HepG2 (cell line): ENCODE measurements around the gene UBE2D3. TPM values are rescaled to one million over a fixed set of nuclear protein-coding genes. Genes with fewer than 3 reads are reported as not detected.
A peak's percentile ranks its signal among the peaks of the same experiment; 100 is the strongest.

Experiments used
- ATAC-seq: fragments of 200-7000 bp; cut with Tn5 transposase; 3 replicates; pipeline ENCODE4 v1.9.1; 2020; ENCODE audit warnings: mild to moderate bottlenecking, moderate library complexity
- BruUV-seq: library from RNA; stranded (reverse); fragments of 400-500 nt; replicated peaks from 2 replicates; lab custom pipeline; 2021; lab: Mats Ljungman, UMichigan
- CTCF ChIA-PET: fragments of 300-600 bp; formaldehyde crosslinking; extraction: SDS; loops from one replicate; lab custom pipeline; 2021; ENCODE audit warnings: low total read pairs, inconsistent platforms, low intra/inter-chr PET ratio; lab: Yijun Ruan, JAX
- POLR2A ChIA-PET: fragments of 350-600 bp; sonication (Branson Sonifier 250); formaldehyde crosslinking; loops from one replicate; lab custom pipeline; 2020; ENCODE audit warnings: antibody characterized with exemption, inconsistent platforms; lab: Yijun Ruan, JAX
- DNase-seq: peaks from one replicate; pipeline ENCODE4 v3.0.0-alpha.2; 2015; ENCODE audit warnings: low spot score
- FAIRE-seq: peaks from 3 replicates; lab custom pipeline; 2011; peaks lifted over from hg19 to GRCh38; lab: Jason Lieb, UNC
- H2AFZ ChIP-seq: one replicate; pipeline ENCODE4 v1.6.1; 2011; ENCODE audit warnings: low read length, inconsistent platforms
- H3K27ac ChIP-seq: fragments of 300-600 bp; 3 replicates; pipeline ENCODE4 v1.8.0; 2011; ENCODE audit warnings: mixed run types, mild to moderate bottlenecking, mixed read lengths, low read length, inconsistent platforms; ENCODE audit not compliant: insufficient read depth; ENCODE audit errors: extremely low read length
- H3K27me3 ChIP-seq, 2 experiments: fragments of 200-600 bp in 1 of 2; 2 replicates in 1 of 2; 3 replicates in 1 of 2; pipeline versions ENCODE4 v1.6.0 to v1.8.0; 2011; ENCODE audit warnings: low read length in 2 of 2, mild to moderate bottlenecking in 2 of 2, moderate library complexity in 2 of 2, inconsistent platforms in 1 of 2; ENCODE audit not compliant: insufficient read depth in 2 of 2, control insufficient read depth in 1 of 2
- H3K36me3 ChIP-seq, 2 experiments: fragments of 200-600 bp in 1 of 2; replicated peaks in 1 of 2; 2 replicates in 1 of 2; 3 replicates in 1 of 2; pipeline versions ENCODE4 v1.5.1 to v1.8.0; 2011; ENCODE audit warnings: low read length in 2 of 2, inconsistent platforms in 1 of 2; ENCODE audit not compliant: insufficient read depth in 2 of 2, control insufficient read depth in 1 of 2
- H3K4me1 ChIP-seq: 2 replicates; pipeline ENCODE4 v1.5.1; 2012; ENCODE audit warnings: low read length, inconsistent platforms; ENCODE audit not compliant: insufficient read depth
- H3K4me2 ChIP-seq: 2 replicates; pipeline ENCODE4 v1.6.0; 2011; ENCODE audit warnings: low read depth, low read length, inconsistent platforms
- H3K4me3 ChIP-seq, 3 experiments: fragments of 200-600 bp in 1 of 3; sonication (generic), shearing (Covaris generic) in 1 of 3; replicated peaks in 1 of 3; 2 replicates each; pipeline ENCODE4 v1.5.1; 2011 to 2016; ENCODE audit warnings: low read length in 3 of 3, inconsistent platforms in 2 of 3, low read depth in 2 of 3, mild to moderate bottlenecking in 2 of 3, control low read depth in 1 of 3, mixed read lengths in 1 of 3; ENCODE audit not compliant: insufficient read depth in 1 of 3
- H3K79me2 ChIP-seq: one replicate; pipeline ENCODE4 v1.6.1; 2011; ENCODE audit warnings: low read length, inconsistent platforms; ENCODE audit not compliant: insufficient read depth
- H3K9ac ChIP-seq: 2 replicates; pipeline ENCODE4 v1.6.0; 2011; ENCODE audit warnings: mild to moderate bottlenecking, low read depth, low read length, inconsistent platforms; ENCODE audit not compliant: insufficient read depth
- H3K9me3 ChIP-seq: 2 replicates; pipeline ENCODE4 v1.5.1; 2012; ENCODE audit warnings: mild to moderate bottlenecking, low read length
- H4K20me1 ChIP-seq: 2 replicates; pipeline ENCODE4 v1.6.0; 2011; ENCODE audit warnings: inconsistent platforms, mild to moderate bottlenecking, low read length, moderate library complexity; ENCODE audit not compliant: insufficient read depth
- EZH2 ChIP-seq: conservative IDR thresholded peaks from 2 replicates; pipeline ENCODE4 v1.6.1; 2012; ENCODE audit warnings: mild to moderate bottlenecking, low read depth, low read length, moderate library complexity
- MBD4 ChIP-seq: IDR thresholded peaks from 2 replicates; pipeline ENCODE4 v1.6.1; 2012; ENCODE audit warnings: low read length, inconsistent platforms, borderline replicate concordance
- MYNN ChIP-seq: sonication (generic); formaldehyde crosslinking; IDR thresholded peaks from 2 replicates; pipeline ENCODE4 v1.4.0; 2020; ENCODE audit warnings: mild to moderate bottlenecking, low read depth, missing genetic modification reagents
- RARA ChIP-seq: IDR thresholded peaks from 2 replicates; pipeline ENCODE4 v1.6.1; 2016; ENCODE audit warnings: missing genetic modification reagents, missing compliant biosample characterization
- SPEN ChIP-seq: sonication (generic); formaldehyde crosslinking; IDR thresholded peaks from 2 replicates; pipeline ENCODE4 v1.5.1; 2020; ENCODE audit warnings: low read depth, mild to moderate bottlenecking, missing genetic modification reagents
- SRSF9 ChIP-seq: fragments of 200-400 bp; formaldehyde crosslinking; IDR thresholded peaks from 2 replicates; pipeline ENCODE4 v1.6.1; 2018; ENCODE audit warnings: borderline replicate concordance, mild to moderate bottlenecking, low read depth, low read length; ENCODE audit not compliant: insufficient read depth, poor library complexity, severe bottlenecking
- ZNF160 ChIP-seq: sonication (generic); formaldehyde crosslinking; IDR thresholded peaks from 2 replicates; pipeline ENCODE4 v1.8.0; 2022; ENCODE audit warnings: mild to moderate bottlenecking, inconsistent platforms, missing genetic modification reagents
- ZNF326 ChIP-seq: sonication (generic); formaldehyde crosslinking; IDR thresholded peaks from 2 replicates; pipeline ENCODE4 v1.4.0; 2020; ENCODE audit warnings: missing genetic modification reagents, borderline replicate concordance
- ZNF335 ChIP-seq: sonication (generic); formaldehyde crosslinking; IDR thresholded peaks from 2 replicates; pipeline ENCODE4 v1.4.0; 2020; ENCODE audit warnings: missing genetic modification reagents
- ZNF337 ChIP-seq: sonication (generic); formaldehyde crosslinking; IDR thresholded peaks from 2 replicates; pipeline ENCODE4 v1.5.1; 2020; ENCODE audit warnings: missing genetic modification reagents, low read depth, mild to moderate bottlenecking, borderline replicate concordance
- WGBS: methylation state at CpG from one replicate; pipeline ENCODE4 v1.1.6; 2017; ENCODE audit warnings: low lambda C conversion rate; 5-methylcytosine and 5-hydroxymethylcytosine counted together
- in situ Hi-C: cut with HindIII; loops from 2 replicates; pipeline ENCODE4 v1.10.0; 2017; ENCODE audit warnings: low pct_unique_long_range_greater_than_20kb; ENCODE audit not compliant: extremely low pct_ligation_motif_present
- intact Hi-C: fragments of 100-400 bp; cut with micrococcal nuclease; formaldehyde crosslinking; loops from one replicate; pipeline ENCODE4 v1.10.0; 2022; ENCODE audit not compliant: unreplicated experiment
- polyA plus RNA-seq, 8 experiments: library from polyadenylated mRNA; depleted of rRNA in 3 of 8; stranded (reverse) in 7 of 8; unstranded in 1 of 8; fragments of >200 nt; fragmentation: Illumina TruSeq in 4 of 8; extraction: Trizol in 4 of 8; gene quantifications; 2 replicates each; pipeline versions ENCODE4 v1.2.1 to v1.2.3, GENCODE V29; 2011 to 2016; ENCODE audit warnings: low read depth in 4 of 8, missing spikeins in 1 of 8, mixed read lengths in 1 of 8; ENCODE audit not compliant: insufficient read depth in 1 of 8
- total RNA-seq, 5 experiments: library from RNA; depleted of rRNA; stranded (reverse); fragments of >200 nt; fragmentation: Illumina TruSeq; extraction: Trizol; gene quantifications; 2 replicates each; pipeline ENCODE4 v1.2.3, GENCODE V29; 2016; ENCODE audit warnings: low read depth in 1 of 5
- TF ChIP-seq, protein P1 (sequence below): IDR thresholded peaks from 2 replicates; pipeline ENCODE4 v1.6.1; 2016; ENCODE audit warnings: mild to moderate bottlenecking, missing biosample characterization, missing genetic modification reagents
- TF ChIP-seq, protein P2 (sequence below): sonication (generic); formaldehyde crosslinking; IDR thresholded peaks from 2 replicates; pipeline ENCODE4 v1.9.0; 2021; ENCODE audit warnings: mild to moderate bottlenecking, missing genetic modification reagents
- TF ChIP-seq, protein P3 (sequence below): sonication (generic); formaldehyde crosslinking; IDR thresholded peaks from 2 replicates; pipeline ENCODE4 v1.4.0; 2020; ENCODE audit warnings: mild to moderate bottlenecking, missing genetic modification reagents

UBE2D3 gene
- total and polyA plus RNA-seq, 2 of the 13 experiments (the other 11 are each of a cell fraction or from before 2014, with no cell fraction given), result 224 to 293 TPM

DNA sequence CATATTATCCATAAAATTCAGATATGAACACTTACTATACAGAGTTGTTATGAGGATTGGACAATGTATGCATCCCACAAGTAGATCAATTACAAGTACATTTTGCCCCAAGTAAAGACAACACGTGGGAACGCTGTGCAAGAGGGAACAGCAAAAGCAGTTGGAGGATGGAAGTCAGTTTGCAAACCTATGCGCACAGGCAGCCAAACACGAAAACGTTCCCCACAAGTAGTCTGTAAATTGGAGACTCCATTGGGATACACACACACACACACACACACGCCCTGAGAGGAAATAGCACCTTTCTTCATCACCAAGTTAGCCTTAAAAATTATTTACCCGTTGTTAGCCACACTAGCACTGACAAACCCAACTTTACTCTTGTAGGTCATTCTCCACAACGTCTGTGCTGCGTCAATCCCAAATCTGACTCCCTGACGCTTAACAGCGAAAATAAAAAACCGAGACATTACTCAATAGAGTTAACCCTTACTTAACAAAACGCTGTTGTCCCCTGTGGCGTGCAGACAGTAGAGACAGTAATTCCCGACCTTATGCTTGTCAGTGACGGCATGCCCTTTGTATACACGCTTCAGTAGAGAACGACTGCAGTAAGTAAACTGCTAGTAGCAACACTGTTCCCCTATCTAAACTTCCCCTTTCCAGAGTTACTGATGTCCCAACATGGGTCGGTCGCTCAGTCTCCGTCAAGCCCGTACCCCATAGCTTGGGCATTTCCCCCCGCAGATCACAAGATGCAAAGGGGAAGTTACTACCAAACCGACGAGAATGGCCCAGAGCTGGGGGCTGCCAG, 67.3 kb downstream of the UBE2D3 start:
- intact Hi-C loops, result loop anchor here (5.0 kb wide), 2 partner anchors 43 to 67 kb away; partner anchors contain the start of gene UBE2D3
- ChIA-PET POLR2A (interaction anchor here (1.1 to 2.0 kb wide), 6 partner anchors 19 to 139 kb away, joined by 4 to 19 read pairs (median 5); partner anchors contain the start of gene UBE2D3), CTCF (no interaction called here)
- Histone ChIP-seq H3K4me3 (peak overlapping the region; percentile 84 to 95 (median 90)), H2AFZ (peak overlapping the region; percentile 66), H3K4me1 (peaks cover 46% of the 10 kb centered on the region), H3K9ac (peak overlapping the region; percentile 70), H3K4me2 (peak overlapping the region; percentile 99), H3K27me3 (no peaks in the 10 kb centered on the region; a peak in 1 of 5 replicates), H3K79me2 (peaks cover 40% of the 10 kb centered on the region), H3K36me3 (no peaks in the 10 kb centered on the region), H3K27ac (peak overlapping the region; percentile 69), H3K9me3 (no peaks in the 10 kb centered on the region), H4K20me1 (no peaks in the 10 kb centered on the region)
- TSS peak; percentile 59 for BruUV-seq
- WGBS, result under 1% methylated on average over 22 of the region's 25 CpGs
- ATAC-seq (peak; percentile 42), FAIRE-seq (peak; percentile 49), DNase-seq (peak; percentile 32)
- in situ Hi-C loops, result no loop called here
- TF ChIP-seq, protein P1, sequence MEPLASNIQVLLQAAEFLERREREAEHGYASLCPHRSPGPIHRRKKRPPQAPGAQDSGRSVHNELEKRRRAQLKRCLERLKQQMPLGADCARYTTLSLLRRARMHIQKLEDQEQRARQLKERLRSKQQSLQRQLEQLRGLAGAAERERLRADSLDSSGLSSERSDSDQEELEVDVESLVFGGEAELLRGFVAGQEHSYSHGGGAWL, result no peak
- TF ChIP-seq, protein P2, sequence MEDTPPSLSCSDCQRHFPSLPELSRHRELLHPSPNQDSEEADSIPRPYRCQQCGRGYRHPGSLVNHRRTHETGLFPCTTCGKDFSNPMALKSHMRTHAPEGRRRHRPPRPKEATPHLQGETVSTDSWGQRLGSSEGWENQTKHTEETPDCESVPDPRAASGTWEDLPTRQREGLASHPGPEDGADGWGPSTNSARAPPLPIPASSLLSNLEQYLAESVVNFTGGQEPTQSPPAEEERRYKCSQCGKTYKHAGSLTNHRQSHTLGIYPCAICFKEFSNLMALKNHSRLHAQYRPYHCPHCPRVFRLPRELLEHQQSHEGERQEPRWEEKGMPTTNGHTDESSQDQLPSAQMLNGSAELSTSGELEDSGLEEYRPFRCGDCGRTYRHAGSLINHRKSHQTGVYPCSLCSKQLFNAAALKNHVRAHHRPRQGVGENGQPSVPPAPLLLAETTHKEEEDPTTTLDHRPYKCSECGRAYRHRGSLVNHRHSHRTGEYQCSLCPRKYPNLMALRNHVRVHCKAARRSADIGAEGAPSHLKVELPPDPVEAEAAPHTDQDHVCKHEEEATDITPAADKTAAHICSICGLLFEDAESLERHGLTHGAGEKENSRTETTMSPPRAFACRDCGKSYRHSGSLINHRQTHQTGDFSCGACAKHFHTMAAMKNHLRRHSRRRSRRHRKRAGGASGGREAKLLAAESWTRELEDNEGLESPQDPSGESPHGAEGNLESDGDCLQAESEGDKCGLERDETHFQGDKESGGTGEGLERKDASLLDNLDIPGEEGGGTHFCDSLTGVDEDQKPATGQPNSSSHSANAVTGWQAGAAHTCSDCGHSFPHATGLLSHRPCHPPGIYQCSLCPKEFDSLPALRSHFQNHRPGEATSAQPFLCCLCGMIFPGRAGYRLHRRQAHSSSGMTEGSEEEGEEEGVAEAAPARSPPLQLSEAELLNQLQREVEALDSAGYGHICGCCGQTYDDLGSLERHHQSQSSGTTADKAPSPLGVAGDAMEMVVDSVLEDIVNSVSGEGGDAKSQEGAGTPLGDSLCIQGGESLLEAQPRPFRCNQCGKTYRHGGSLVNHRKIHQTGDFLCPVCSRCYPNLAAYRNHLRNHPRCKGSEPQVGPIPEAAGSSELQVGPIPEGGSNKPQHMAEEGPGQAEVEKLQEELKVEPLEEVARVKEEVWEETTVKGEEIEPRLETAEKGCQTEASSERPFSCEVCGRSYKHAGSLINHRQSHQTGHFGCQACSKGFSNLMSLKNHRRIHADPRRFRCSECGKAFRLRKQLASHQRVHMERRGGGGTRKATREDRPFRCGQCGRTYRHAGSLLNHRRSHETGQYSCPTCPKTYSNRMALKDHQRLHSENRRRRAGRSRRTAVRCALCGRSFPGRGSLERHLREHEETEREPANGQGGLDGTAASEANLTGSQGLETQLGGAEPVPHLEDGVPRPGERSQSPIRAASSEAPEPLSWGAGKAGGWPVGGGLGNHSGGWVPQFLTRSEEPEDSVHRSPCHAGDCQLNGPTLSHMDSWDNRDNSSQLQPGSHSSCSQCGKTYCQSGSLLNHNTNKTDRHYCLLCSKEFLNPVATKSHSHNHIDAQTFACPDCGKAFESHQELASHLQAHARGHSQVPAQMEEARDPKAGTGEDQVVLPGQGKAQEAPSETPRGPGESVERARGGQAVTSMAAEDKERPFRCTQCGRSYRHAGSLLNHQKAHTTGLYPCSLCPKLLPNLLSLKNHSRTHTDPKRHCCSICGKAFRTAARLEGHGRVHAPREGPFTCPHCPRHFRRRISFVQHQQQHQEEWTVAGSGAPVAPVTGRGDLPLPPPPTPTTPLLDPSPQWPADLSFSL (CRISPR knock-in tag), result peak; percentile 55
- TF ChIP-seq RARA, result 0 out of 2 replicates have a peak, but pooled peaks have one; percentile 11
- TF ChIP-seq SPEN, result no peak; the same call in 1 of the 2 replicates
- TF ChIP-seq MBD4, result no peak
- TF ChIP-seq ZNF337, result no peak
- no peak for TF ChIP-seq ZNF326 (CRISPR knock-in tag)
- no peak for TF ChIP-seq EZH2
- no peak for TF ChIP-seq ZNF335 (CRISPR knock-in tag)
- no peak for TF ChIP-seq ZNF160 (CRISPR knock-in tag)
- TF ChIP-seq MYNN (CRISPR knock-in tag), result no peak
- TF ChIP-seq, protein P3, sequence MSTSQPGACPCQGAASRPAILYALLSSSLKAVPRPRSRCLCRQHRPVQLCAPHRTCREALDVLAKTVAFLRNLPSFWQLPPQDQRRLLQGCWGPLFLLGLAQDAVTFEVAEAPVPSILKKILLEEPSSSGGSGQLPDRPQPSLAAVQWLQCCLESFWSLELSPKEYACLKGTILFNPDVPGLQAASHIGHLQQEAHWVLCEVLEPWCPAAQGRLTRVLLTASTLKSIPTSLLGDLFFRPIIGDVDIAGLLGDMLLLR, result no peak
- TF ChIP-seq SRSF9, result no peak
